ENCODE data around the gene ZNF605.
"Not testable (repeated sequence)": the region's sequence is repeated elsewhere in the genome, so short reads cannot be mapped to it uniquely, and the experiment has no call there.

ZNF605 gene

GRCh38 chr12:132956011-132956788 is at the start of gene ZNF605:
ZNF605 (minus strand) TSS chr12:132956306; CDS start chr12:132945635, 10,671 bp downstream.
- DNase-seq: peak; percentile 86 to 88

DNA sequence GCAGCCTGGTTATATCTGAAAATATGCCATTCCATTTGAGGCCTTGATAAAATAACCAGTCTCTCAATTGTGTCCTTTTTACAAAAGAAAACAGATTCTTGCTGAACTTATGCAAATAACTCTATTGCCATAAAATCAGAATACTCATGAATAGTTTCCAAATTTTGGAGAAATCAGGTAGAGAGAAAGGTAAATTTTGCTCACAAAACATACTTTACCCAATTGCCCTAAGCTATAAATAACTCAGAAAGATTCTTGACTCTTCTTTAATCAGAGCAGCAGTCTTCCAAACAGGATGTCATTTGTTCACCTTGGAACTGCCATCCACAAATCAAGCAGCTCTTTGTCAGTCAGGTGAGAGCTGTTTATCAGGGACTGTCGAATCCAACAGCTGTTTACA is 42.6 kb upstream of the ZNF605 start:
- DNase-seq: no peak

GRCh38 chr12:132986885-132987225 is 30.7 kb upstream of the ZNF605 start:
- DNase-seq: no peak

DNA sequence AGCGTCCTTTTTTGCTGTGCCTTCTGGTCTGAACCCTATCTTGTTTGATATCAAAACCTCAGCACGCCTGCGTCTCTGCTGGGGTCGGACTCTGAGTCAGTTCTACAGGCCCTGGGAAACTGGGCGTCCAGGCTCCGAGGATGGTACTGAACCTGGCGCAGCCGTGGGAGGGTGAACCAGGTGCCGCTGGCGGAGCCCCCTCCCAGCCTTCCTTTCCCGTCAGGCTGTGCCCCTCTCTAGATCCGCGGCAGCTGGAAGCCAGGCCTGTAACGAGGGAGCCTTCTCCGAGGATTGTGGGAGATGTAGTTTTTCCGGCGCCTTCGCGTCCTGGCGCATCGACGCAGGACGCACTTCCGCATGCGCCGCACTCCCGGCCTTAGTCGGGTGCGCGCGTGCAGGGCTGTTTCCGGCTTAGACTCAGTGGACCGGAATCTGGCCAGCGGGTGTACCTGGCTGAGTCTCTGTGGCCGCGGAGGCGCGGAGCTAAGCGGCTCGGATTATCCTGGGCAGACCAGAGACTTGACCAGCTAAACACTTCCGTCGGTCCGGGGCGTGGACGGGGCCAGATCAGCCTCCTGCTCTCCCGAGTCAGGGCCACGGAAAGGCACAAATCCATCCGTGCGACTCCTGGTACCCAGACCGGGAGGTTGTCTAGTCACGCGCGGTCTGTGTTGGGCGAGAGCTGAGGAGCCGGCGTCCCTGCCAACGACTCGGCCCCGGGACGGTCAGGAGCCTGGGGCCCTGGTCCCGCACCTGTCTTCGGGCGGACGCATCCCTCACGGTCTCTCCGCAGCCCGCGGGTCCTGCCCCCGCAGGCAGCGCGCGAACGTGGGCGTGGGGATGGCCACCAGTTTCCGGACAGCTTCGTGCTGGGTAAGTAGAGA is 30.1 kb upstream of the ZNF605 start, which contains the start of gene ZNF26:
Gene ZNF26 (plus strand): TSS at position 367 of the 884 bp plus-strand sequence. CDS start 474 bp downstream, at position 841.
- peak; percentile 84 to 88 for DNase-seq

DNA sequence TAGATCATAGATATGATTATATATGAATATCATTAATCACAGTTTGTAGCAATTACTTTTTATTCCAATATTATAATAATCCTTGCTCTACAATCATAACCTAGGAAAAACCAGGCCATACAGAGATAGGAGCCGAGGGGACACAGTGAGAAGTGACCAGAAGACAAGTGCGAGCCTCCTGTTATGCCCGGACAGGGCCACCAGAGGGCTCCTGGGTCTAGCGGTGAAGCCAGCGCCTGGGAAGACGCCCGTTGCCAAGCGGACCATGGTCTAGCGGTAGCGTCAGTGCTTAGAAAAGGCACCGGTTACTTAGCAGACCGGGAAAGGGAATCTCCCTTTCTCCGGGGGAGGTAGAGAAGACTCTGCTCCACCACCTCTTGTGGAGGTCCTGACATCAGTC is 20.8 kb upstream of the ZNF605 start:
- peak; percentile 54 to 61 for DNase-seq

- no peak for DNase-seq
Measured at GRCh38 chr12:132972374-132972773, 16.3 kb upstream of the ZNF605 start.

GRCh38 chr12:132967736-132968135 is 11.6 kb upstream of the ZNF605 start:
- no peak for DNase-seq

GRCh38 chr12:132966676-132967415 is 10.7 kb upstream of the ZNF605 start:
- no peak for DNase-seq

DNA sequence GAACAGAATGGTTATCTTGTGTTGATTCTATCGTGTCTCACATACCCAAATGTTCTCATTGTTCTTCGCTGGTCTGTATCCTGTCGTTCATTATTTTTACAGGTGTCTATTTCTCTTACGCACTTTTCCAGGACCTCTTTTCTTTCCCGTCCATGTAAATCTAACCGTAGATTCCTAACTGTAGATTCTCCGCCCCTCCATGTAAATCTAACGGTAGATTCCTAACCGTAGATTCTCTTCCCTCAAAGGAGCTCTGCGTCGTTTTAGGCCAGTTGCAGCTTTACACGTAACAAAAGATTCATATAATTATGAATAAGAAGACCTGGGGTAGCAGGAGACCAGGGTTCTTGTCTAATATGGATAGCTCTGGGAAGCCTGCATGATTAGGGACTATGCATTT is 9.7 kb upstream of the ZNF605 start:
- DNase-seq: no peak

- peak in 1 of 2 experiments; percentile 33 for DNase-seq
Measured at GRCh38 chr12:132963947-132964346, 7.8 kb upstream of the ZNF605 start.

GRCh38 chr12:132961790-132962189 is 5.7 kb upstream of the ZNF605 start:
- DNase-seq: not testable (repeated sequence)

DNA sequence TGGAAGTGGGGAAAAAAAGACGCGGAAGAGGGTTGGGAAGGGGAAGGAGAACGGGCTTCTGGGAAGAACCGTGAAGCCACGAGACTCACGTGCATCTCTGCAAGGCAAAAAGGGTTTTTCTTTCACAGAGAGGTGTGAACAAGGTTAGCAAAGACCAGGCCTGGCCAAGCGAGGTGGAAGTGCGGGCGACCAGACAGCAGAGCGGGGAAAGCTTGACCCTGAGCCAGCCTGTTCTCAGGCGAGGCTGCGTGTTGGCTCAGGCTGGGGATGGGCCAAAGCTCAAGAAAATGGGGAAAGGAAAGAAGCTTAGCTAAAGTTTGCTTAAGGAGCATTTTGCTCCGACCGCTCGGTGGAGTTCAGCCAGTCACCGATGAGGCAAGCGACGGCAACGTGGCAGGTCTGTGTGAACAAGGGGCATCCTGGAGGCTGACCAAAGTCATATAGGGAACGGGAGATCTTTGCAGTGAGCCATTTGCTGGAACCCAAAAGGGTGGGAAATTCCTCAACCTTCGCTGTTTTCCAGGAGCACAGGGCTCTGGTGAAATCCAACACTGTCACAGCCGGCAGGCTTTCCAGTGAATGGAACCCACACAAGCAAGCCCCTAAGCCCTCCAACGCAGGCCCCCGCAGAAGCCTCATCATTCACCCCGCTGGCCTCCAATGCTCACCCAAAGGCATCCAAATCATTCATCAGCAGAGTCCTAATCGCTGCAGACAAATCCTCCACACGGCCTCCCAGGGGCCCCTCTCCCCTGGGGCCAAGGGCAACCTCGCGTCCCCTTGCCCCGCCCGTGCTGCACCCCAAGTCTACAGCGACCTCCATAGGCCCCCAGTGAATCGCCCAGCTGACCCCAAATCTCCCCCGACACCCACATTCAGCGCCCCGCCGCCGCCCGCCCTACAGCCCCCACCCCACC is 754 bp downstream of the ZNF605 start:
- peak; percentile 4 to 29 for DNase-seq

- no peak for DNase-seq
Measured at GRCh38 chr12:132954471-132955048, 1.5 kb downstream of the ZNF605 start.

- no peak for DNase-seq
Measured at GRCh38 chr12:132953771-132954170, 2.3 kb downstream of the ZNF605 start.

- no peak for DNase-seq
Measured at GRCh38 chr12:132953163-132953425, 3.0 kb downstream of the ZNF605 start.

DNA sequence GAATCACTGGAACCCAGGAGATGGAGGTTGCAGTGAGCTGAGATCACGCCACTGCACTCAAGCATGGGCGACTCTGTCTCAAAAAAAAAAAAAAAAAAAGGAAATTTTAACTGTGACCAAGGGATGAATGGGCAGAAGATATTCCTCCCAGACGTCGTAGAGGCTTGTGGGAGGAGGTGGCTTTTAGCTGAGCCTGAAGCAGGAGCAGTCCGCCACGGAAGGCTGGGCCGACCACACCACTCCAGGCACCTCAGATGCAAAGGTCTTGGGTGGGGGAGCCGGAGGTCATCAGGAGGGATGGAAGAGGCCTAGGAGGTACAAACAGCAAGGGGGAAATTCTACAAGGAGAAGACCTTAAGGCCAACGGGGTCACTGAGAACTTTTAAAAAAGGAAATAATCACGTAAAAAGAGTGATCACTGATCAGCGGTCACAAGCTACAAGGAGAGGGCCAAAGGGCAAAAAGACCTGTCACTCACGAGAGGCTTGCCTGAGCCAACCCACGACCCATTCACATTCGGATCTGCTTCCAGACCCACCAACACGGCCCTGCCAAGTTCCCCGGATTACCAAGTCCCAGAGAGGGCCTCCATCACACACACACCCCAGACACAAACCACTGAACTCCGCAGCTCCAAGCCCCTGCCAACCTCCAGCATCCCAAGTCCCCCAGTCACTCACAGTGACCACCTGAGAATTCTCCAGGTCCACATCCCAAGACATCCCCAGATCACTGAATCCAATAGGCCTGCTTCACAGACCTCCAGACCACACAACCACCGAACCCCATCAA is 3.5 kb downstream of the ZNF605 start:
- no peak for DNase-seq

DNA sequence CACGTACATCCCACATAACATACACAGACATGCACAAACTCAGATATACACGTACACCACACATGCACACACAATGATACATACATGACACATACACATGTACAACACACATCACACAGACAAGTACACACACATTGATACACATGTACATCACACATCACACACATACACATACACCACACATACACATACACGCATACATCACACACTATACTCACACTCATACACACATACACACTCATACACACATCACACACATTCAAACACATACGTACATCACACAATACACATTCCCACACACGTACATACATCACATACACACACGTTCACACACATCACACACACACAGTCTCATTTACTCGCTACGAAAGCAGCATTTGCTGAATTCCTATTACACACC is 4.5 kb downstream of the ZNF605 start:
- no peak for DNase-seq

GRCh38 chr12:132950844-132951535 is 5.1 kb downstream of the ZNF605 start:
- no peak for DNase-seq

GRCh38 chr12:132949936-132950837 is 5.9 kb downstream of the ZNF605 start:
- DNase-seq: no peak
